ENCODE results near the gene BCL6. TPM values are rescaled to one million over a fixed set of nuclear protein-coding genes. Genes with fewer than 3 reads are reported as not detected.
A peak's percentile ranks its signal among the peaks of the same experiment; 100 is the strongest.

Gene BCL6
- total RNA-seq, 2 experiments from 2014 or later: 65.6 to 256 TPM

DNA sequence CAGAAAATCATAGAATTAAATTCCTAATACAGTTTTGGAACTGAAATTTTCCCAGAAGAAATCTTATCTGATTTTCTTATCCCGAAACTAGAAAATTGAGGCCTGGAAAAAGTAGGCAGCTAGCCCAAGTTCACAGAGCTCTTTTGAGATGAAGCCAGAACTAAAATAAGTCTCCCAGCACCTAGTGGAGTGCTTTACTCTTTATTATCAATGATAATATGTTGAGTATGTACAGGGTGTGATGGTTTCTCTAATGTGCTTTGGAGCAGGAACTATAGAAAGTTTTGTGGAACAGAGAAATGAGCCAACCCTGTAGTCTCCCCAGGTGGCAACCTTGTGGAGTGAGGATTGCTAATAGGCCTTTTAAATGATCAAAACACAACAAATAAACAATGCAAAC lies 30.3 kb upstream of the BCL6 start:
- no peaks in the 10 kb centered on the region for H3K36me3 ChIP-seq (ENCODE audit: insufficient read depth, low read length)
- peaks cover 44% of the 10 kb centered on the region for H3K4me1 ChIP-seq (ENCODE audit: insufficient read depth, low read length, poor library complexity, severe bottlenecking)
- H3K4me3 ChIP-seq (ENCODE audit: low read depth, low read length, poor library complexity, severe bottlenecking): no peak overlapping the region
- no peaks in the 10 kb centered on the region for H3K9me3 ChIP-seq (ENCODE audit: low read length)
- no peak overlapping the region for H3K27ac ChIP-seq (ENCODE audit: low read depth, low read length, poor library complexity, severe bottlenecking)
- intact Hi-C loops (cut with micrococcal nuclease; ENCODE audit: unreplicated experiment): no loop called here
- H3K9me2 ChIP-seq (ENCODE audit: insufficient read depth, low read length): no peaks in the 10 kb centered on the region
- no peak for DNase-seq (ENCODE audit: low spot score)
- H3K79me2 ChIP-seq (ENCODE audit: insufficient read depth, low read depth, low read length): no peaks in the 10 kb centered on the region
- no peaks in the 10 kb centered on the region for H4K20me1 ChIP-seq (ENCODE audit: insufficient read depth, low read length)
- no peak overlapping the region for H3K4me2 ChIP-seq (ENCODE audit: low read length)
- POLR2A ChIA-PET: interaction anchor here (0.8 to 1.1 kb wide), 3 partner anchors 10 to 13 kb away, joined by 3 to 6 read pairs (median 3); no protein-coding TSS in a partner anchor
- CTCF ChIA-PET (ENCODE audit: unreplicated experiment): no interaction called here
- TF ChIP-seq EZH2phosphoT487 (IDR thresholded peaks at IDR 0.05; ENCODE audit: borderline replicate concordance, low read depth, low read length): no peak
- TF ChIP-seq, protein P1, sequence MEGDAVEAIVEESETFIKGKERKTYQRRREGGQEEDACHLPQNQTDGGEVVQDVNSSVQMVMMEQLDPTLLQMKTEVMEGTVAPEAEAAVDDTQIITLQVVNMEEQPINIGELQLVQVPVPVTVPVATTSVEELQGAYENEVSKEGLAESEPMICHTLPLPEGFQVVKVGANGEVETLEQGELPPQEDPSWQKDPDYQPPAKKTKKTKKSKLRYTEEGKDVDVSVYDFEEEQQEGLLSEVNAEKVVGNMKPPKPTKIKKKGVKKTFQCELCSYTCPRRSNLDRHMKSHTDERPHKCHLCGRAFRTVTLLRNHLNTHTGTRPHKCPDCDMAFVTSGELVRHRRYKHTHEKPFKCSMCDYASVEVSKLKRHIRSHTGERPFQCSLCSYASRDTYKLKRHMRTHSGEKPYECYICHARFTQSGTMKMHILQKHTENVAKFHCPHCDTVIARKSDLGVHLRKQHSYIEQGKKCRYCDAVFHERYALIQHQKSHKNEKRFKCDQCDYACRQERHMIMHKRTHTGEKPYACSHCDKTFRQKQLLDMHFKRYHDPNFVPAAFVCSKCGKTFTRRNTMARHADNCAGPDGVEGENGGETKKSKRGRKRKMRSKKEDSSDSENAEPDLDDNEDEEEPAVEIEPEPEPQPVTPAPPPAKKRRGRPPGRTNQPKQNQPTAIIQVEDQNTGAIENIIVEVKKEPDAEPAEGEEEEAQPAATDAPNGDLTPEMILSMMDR (conservative IDR thresholded peaks at IDR 0.05; ENCODE audit: low read length): no peak
- no TSS peak for BruUV-seq (replicated peaks)
- H2AFZ ChIP-seq (ENCODE audit: low read length): no peak overlapping the region

DNA sequence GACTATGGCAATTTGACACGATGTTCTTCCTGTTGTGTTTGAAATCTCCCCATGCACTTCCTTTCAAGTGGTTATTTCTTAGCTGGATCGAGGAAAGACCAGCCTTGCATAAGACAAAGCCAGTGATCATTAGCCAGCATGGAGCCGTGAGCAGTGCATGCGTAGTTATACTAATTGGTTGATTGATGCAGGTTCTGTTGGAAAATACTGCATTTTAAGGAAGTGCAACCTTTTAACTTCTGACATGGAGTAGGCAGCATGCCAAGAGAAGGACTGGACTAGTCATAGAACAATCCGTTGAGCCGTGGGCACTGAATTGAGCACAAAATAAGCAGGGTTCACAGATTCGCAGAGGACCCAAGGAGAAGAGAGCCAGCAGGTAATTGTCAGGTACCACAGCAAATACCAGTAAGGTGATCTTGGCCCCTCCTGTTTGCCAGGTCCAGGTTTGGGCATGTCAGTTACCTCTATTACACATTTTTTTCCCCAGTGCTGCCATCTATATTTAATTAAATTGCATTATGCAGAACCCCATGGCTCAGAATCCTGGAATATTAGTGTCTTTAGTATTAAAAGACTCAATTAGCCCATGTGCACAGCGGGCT lies 29.0 kb upstream of the BCL6 start:
- ChIA-PET POLR2A (no interaction called here), CTCF (ENCODE audit: unreplicated experiment) (no interaction called here)
- Histone ChIP-seq H3K27ac (ENCODE audit: low read depth, low read length, poor library complexity, severe bottlenecking) (peak overlapping the region; percentile 73), H2AFZ (ENCODE audit: low read length) (peak overlapping the region; percentile 73; the same call in 1 of the 2 replicates), H3K79me2 (ENCODE audit: insufficient read depth, low read depth, low read length) (no peaks in the 10 kb centered on the region), H3K9me3 (ENCODE audit: low read length) (no peaks in the 10 kb centered on the region), H3K9me2 (ENCODE audit: insufficient read depth, low read length) (no peaks in the 10 kb centered on the region), H3K4me1 (ENCODE audit: insufficient read depth, low read length, poor library complexity, severe bottlenecking) (peaks cover 56% of the 10 kb centered on the region), H3K4me3 (ENCODE audit: low read depth, low read length, poor library complexity, severe bottlenecking) (peak overlapping the region; percentile 56), H3K4me2 (ENCODE audit: low read length) (peak overlapping the region; percentile 89), H4K20me1 (ENCODE audit: insufficient read depth, low read length) (no peaks in the 10 kb centered on the region), H3K36me3 (ENCODE audit: insufficient read depth, low read length) (no peaks in the 10 kb centered on the region)
- no peak for TF ChIP-seq EZH2phosphoT487 (IDR thresholded peaks at IDR 0.05; ENCODE audit: borderline replicate concordance, low read depth, low read length)
- TF ChIP-seq, protein P1 (conservative IDR thresholded peaks at IDR 0.05; ENCODE audit: low read length): no peak
- DNase-seq (ENCODE audit: low spot score): peak; percentile 34
- BruUV-seq (replicated peaks): no TSS peak
- intact Hi-C loops (cut with micrococcal nuclease; ENCODE audit: unreplicated experiment): no loop called here

Measured in OCI-LY7 (cell line).